Thoracic aorta (tissue), 2 donors: ENCODE data around the gene P2RY14. TPM values are rescaled to one million over a fixed set of nuclear protein-coding genes. Genes with fewer than 3 reads are reported as not detected.

Experiments
- ATAC-seq: fragments of 150-250 bp; one replicate; pipeline ENCODE4 v1.8.0; 2017; ENCODE audit warnings: low read depth; ENCODE audit not compliant: insufficient number of reproducible peaks, low FRiP score
- DNase-seq: peaks from one replicate; pipeline ENCODE4 v3.0.0-alpha.2; 2020; ENCODE audit warnings: low spot score
- H3K27ac ChIP-seq, 2 donors: fragments of 200-600 bp; sonication (generic); 1 replicate in 1 of 2; 2 replicates in 1 of 2; pipeline ENCODE4 v1.5.1; 2016; ENCODE audit warnings: mild to moderate bottlenecking in 2 of 2, moderate library complexity in 2 of 2
- H3K27me3 ChIP-seq: fragments of 200-600 bp; sonication (generic); replicated peaks from 2 replicates; pipeline ENCODE4 v1.6.0; 2016; ENCODE audit warnings: mild to moderate bottlenecking; ENCODE audit not compliant: insufficient read depth
- H3K36me3 ChIP-seq: fragments of 200-600 bp; sonication (generic); one replicate; pipeline ENCODE4 v1.5.1; 2016
- H3K4me1 ChIP-seq, 2 donors: fragments of 200-600 bp; sonication (generic); 1 replicate in 1 of 2; 2 replicates in 1 of 2; pipeline versions ENCODE4 v1.5.1 to v1.6.0; 2016; ENCODE audit warnings: low read depth in 2 of 2, mild to moderate bottlenecking in 1 of 2; ENCODE audit not compliant: control insufficient read depth in 1 of 2
- H3K4me3 ChIP-seq: fragments of 200-600 bp; sonication (generic); 2 replicates; pipeline ENCODE4 v1.5.1; 2016; ENCODE audit warnings: mild to moderate bottlenecking
- H3K9me3 ChIP-seq: fragments of 200-600 bp; sonication (generic); 2 replicates; pipeline ENCODE4 v1.5.1; 2016
- CTCF ChIP-seq: fragments of 200-600 bp; sonication (generic); IDR thresholded peaks from one replicate; pipeline ENCODE4 v1.5.1; 2019; ENCODE audit warnings: antibody characterized with exemption
- total RNA-seq, 2 donors: library from RNA; depleted of rRNA; stranded (reverse); fragments of >200 nt; gene quantifications; one replicate each; pipeline versions ENCODE4 v1.1.0 to v1.2.3, GENCODE V29; 2016

The P2RY14 gene
- total RNA-seq, 2 donors from 2014 or later, result 2.5 to 4.3 TPM

DNA sequence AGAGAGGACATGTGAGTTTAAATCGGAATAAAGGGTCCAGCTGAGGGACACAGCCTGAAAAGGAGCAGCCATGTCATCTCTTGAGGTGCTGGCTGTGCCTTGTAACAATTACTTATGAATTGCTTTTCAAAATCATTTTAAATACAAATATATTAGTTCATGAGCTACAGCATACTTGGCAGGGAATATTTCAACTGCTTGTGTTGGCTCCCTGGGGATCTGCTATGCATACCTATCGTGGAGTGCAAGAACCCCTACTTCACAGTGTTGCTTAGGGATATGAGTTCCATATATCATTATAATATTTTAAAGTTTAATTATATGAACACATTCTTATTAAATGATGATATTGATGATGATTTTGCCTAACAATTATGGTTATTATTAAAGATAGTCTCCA, 19.1 kb upstream of the P2RY14 start:
- H3K4me3 ChIP-seq, result no peak overlapping the region
- no peak for DNase-seq
- H3K36me3 ChIP-seq, result no peaks in the 10 kb centered on the region
- no peak for TF ChIP-seq CTCF
- no peak overlapping the region for H3K27ac ChIP-seq
- H3K9me3 ChIP-seq, result no peaks in the 10 kb centered on the region
- H3K4me1 ChIP-seq, result no peaks in the 10 kb centered on the region
- no peaks in the 10 kb centered on the region for H3K27me3 ChIP-seq
- no peak for ATAC-seq

DNA sequence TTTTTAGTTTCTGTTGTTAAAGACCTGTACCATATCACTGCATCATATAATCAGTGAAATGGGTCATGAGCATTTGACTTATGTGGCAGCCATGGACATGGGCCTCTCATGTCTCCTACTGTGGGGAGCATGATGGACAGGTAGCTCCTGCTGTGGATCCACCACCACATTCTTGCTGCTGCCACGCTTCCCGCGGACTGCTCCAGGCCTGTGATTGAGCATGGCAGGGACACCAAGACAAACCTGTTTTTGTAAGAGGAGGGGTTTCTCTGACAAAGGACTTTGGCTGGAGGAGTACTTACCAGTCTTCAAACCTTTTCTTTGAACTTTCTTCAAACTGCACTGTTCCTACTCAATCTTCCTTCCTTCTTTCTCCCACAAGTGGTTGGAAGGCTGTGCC, 17.9 kb upstream of the P2RY14 start:
- DNase-seq (no peak), ATAC-seq (no peak)
- Histone ChIP-seq H3K36me3 (no peaks in the 10 kb centered on the region), H3K4me1 (no peaks in the 10 kb centered on the region), H3K27me3 (no peaks in the 10 kb centered on the region), H3K4me3 (no peak overlapping the region), H3K9me3 (no peaks in the 10 kb centered on the region), H3K27ac (no peak overlapping the region)
- TF ChIP-seq CTCF, result no peak

DNA sequence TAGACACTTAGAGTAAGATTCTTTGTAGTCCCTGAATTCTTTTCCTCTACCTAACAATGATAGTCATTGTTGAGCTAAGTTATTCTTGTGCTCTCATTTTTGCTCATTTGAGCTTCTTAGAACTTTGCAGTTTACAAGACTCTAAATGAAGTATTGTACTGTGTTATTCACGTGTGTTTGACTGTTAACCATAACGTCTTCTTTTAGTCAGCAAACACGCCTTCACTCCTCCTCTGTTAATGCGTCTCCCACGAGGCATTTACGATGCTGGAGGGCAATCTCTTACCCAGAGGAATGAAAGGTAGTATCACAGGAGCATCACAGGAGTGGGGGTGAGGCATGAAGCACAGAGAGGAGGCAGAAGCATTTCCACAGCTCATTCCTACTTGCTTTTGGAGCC, 14.8 kb upstream of the P2RY14 start:
- H3K4me1 ChIP-seq, result no peaks in the 10 kb centered on the region
- no peaks in the 10 kb centered on the region for H3K27me3 ChIP-seq
- no peaks in the 10 kb centered on the region for H3K36me3 ChIP-seq
- no peak overlapping the region for H3K27ac ChIP-seq
- no peaks in the 10 kb centered on the region for H3K9me3 ChIP-seq
- H3K4me3 ChIP-seq, result no peak overlapping the region
- no peak for TF ChIP-seq CTCF
- no peak for DNase-seq
- ATAC-seq, result no peak

DNA sequence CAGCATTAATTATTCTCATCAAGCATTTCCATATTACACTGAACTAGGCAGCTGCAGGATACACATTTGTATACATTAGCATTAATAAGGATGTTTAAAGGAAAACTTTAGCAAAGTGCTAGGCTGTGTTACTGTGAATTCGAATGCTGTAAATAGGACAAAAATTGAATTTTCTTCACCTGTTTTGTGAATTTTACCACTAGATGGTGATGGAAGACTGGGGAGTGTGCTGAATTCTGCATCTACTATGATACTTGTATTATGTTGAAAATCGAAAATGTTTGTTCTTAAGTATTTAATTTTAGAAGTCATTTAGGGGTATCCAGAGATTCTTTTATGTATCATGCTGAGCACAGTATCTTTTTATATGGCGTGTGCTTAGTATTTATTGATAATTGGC, 12.3 kb upstream of the P2RY14 start:
- no peaks in the 10 kb centered on the region for H3K27me3 ChIP-seq
- no peak for TF ChIP-seq CTCF
- no peak overlapping the region for H3K27ac ChIP-seq
- H3K4me1 ChIP-seq, result no peaks in the 10 kb centered on the region
- no peaks in the 10 kb centered on the region for H3K36me3 ChIP-seq
- no peak for ATAC-seq
- DNase-seq, result no peak
- H3K4me3 ChIP-seq, result no peak overlapping the region
- H3K9me3 ChIP-seq, result no peaks in the 10 kb centered on the region

- no peak overlapping the region for H3K27ac ChIP-seq
- no peaks in the 10 kb centered on the region for H3K4me1 ChIP-seq
- no peaks in the 10 kb centered on the region for H3K36me3 ChIP-seq
- no peak for TF ChIP-seq CTCF
- no peaks in the 10 kb centered on the region for H3K27me3 ChIP-seq
- H3K4me3 ChIP-seq, result no peak overlapping the region
- DNase-seq, result no peak
- no peak for ATAC-seq
- H3K9me3 ChIP-seq, result no peaks in the 10 kb centered on the region
Observed at GRCh38 chr3:151289445-151289844, 11.1 kb upstream of the P2RY14 start.
